Fibroblast of pulmonary artery (primary cell): Measurements from ENCODE around the gene VWA8.

Experiments used
- DNase-seq: peaks from one replicate; pipeline ENCODE4 v3.0.0-alpha.2; 2010; ENCODE audit warnings: low read depth
- H3K4me3 ChIP-seq: replicated peaks from 2 replicates; pipeline ENCODE4 v1.5.1; 2011; ENCODE audit warnings: low read depth, mild to moderate bottlenecking, control low read depth, low read length, moderate library complexity
- TF ChIP-seq, protein P1 (sequence below): IDR thresholded peaks from 2 replicates; pipeline ENCODE4 v1.5.1; 2011; ENCODE audit warnings: mild to moderate bottlenecking, control low read depth, low read length, inconsistent platforms; ENCODE audit errors: missing control alignments

VWA8 gene

DNA sequence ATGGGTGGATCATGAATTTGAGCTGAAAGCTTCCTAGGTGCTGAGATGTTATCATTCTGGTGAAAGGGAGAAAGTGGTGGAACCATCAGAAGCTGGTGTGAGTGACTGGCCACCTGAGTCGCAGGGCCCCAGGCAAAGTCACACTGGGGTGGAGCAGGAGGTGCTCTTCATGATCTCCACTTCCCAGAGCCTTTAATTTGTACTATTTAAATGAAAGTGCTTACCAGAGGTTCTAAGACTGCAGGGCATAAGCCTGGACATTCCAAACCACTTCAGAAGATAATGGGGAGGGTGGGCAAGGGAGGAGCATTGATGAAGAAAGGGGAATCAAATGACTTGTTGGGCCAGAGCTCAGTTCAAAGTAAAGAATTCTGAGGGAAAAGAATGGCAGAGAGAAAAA is 347.4 kb downstream of the VWA8 start:
- TF ChIP-seq, protein P1, sequence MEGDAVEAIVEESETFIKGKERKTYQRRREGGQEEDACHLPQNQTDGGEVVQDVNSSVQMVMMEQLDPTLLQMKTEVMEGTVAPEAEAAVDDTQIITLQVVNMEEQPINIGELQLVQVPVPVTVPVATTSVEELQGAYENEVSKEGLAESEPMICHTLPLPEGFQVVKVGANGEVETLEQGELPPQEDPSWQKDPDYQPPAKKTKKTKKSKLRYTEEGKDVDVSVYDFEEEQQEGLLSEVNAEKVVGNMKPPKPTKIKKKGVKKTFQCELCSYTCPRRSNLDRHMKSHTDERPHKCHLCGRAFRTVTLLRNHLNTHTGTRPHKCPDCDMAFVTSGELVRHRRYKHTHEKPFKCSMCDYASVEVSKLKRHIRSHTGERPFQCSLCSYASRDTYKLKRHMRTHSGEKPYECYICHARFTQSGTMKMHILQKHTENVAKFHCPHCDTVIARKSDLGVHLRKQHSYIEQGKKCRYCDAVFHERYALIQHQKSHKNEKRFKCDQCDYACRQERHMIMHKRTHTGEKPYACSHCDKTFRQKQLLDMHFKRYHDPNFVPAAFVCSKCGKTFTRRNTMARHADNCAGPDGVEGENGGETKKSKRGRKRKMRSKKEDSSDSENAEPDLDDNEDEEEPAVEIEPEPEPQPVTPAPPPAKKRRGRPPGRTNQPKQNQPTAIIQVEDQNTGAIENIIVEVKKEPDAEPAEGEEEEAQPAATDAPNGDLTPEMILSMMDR: no peak
- no peak overlapping the region for H3K4me3 ChIP-seq
- DNase-seq: no peak

DNA sequence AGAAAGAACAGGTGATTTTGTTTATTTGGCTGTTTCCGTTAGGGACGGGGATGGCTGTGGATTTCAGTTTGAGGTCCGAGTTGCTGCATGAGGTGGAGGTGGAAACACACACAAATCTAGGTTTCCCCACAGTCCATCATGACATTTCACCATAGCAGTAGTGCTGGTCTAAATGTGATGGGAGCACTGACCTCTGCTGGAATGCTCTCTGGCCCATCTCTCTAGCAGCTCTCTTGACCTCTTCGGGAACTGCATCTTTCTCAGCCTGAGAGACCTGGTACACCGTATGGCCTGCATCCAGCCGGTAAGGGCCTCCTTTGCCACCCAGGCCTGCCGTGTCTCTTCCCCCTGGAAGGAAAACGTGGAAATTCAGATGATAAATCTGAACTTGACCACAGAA is 349.5 kb downstream of the VWA8 start:
- no peak for DNase-seq
- H3K4me3 ChIP-seq: no peak overlapping the region
- TF ChIP-seq, protein P1: no peak

DNA sequence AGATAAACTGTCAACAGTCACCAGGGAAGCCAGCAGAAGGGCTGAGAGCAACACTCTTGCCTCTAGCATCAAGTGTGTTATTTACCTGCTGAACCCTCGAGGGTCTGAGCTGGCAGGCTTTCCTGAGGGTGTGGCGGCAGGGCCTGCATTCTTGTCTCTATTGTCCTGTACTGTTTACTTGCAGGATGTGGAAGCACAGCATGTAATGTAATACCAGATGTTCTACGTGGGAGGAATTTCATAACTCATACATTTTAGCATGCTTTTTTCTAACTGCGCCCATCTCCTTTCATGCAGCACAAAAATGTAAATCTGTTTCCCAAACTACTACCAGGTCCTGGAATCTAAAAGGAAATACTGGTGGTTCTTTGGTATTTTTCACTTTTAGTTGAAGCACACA is 350.5 kb downstream of the VWA8 start:
- peak; percentile 99 for DNase-seq
- no peak overlapping the region for H3K4me3 ChIP-seq
- TF ChIP-seq, protein P1: no peak

DNA sequence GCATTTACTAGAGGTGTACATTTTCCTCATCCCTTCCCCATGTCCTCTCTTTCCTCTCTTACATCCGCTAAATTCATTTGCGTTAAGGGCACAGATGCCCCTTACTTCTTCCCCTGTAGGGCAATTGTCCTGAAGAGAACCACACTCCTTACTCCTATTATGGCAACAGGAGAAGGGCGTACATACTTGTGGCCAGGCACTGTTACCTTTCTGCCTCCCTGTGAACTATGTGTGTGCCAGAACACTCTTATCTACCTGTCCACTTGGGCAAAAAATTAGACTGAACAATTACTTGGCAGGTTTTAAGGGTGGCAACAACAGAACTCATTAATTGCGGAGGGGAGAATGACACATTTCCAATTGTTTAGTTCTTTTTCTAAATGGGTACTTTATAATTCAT is 351.1 kb downstream of the VWA8 start:
- H3K4me3 ChIP-seq: no peak overlapping the region
- no peak for DNase-seq
- TF ChIP-seq, protein P1: no peak

DNA sequence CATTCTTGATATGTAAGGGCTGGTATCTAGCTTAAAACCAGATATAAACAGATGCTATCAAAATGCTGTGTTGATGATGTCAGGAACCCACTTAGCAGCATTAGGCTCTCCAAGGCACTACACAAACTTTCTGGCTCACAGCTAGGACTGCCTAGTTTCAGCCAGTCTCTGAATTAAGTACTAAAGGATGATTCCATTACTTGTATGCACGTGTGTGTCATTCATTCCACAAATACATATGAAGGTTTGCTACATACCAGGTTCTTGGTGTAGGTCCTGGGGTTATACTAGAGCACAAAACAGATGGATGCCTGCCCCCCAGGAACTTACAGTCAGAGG is 352.1 kb downstream of the VWA8 start:
- TF ChIP-seq, protein P1: no peak
- H3K4me3 ChIP-seq: no peak overlapping the region
- no peak for DNase-seq

DNA sequence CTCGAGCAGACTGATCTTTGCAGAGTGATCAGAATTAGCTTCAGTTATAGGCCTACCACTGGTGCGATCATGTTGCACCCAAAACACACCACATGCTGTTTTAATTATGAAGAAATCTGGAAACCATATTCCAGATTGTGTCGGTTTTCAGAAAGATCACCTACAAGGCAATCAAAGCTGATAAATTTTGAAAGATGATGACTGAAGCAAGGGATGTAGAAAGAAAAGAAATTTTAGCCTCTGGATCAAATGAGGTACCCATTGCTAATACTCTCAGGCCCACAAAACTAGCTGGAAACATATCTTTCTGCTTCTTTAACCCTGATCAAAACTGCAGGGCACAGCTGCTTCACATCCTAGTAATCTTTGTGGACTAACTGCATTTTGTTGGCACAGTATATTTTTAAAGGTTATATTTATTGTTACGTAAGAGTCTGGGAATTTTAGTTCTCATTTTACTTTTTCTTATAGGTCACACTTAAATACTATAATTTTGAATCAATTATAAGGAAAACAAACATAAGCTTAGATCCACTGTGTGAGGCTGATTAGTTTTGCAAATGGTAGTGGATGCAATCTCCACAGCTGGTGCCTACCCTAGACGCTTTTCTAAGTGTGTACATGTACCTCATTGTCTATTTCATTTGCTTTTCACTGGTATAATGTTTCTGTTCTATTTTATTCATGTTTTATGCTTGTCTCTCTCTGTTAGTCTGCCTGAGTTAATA is 352.6 kb downstream of the VWA8 start:
- H3K4me3 ChIP-seq: no peak overlapping the region
- DNase-seq: no peak
- TF ChIP-seq, protein P1: no peak

DNA sequence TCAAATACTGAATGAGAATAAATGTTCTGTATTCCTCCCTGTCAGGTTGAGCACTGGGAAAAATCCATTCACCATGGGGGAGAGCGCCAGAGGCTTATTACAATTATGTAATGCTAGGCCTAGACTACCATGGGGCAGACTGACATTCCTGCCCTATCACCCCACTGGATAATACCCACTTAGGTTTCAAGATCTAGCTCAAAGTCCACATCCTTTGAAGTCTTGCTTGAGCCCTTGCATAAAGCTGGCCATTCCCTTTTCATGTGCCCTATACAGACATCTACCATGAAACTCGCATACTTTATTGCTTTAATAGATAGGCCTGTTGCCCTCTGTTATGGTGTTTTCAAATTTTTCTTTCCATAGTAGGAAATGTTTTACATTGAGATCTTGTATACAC is 354.3 kb downstream of the VWA8 start:
- TF ChIP-seq, protein P1: no peak
- no peak overlapping the region for H3K4me3 ChIP-seq
- no peak for DNase-seq
